Skin epidermis (tissue), 12 donors: Measurements from ENCODE around the gene YLPM1.
"Not testable (repeated sequence)": the region's sequence is repeated elsewhere in the genome, so short reads cannot be mapped to it uniquely, and the experiment has no call there.

Experiments used
- H3K27ac ChIP-seq, 21 experiments: fragments of 200-600 bp; sonication (generic) in 11 of 21; one replicate each; pipeline ENCODE4 v1.5.0; 2020; ENCODE audit warnings: mild to moderate bottlenecking in 3 of 21, inconsistent platforms in 2 of 21, moderate library complexity in 2 of 21
- H3K4me3 ChIP-seq, 7 experiments: fragments of 200-600 bp; sonication (generic) in 2 of 7; one replicate each; pipeline ENCODE4 v1.5.0; 2020; ENCODE audit warnings: inconsistent platforms in 2 of 7, mild to moderate bottlenecking in 2 of 7, moderate library complexity in 1 of 7

Gene YLPM1, protein sequence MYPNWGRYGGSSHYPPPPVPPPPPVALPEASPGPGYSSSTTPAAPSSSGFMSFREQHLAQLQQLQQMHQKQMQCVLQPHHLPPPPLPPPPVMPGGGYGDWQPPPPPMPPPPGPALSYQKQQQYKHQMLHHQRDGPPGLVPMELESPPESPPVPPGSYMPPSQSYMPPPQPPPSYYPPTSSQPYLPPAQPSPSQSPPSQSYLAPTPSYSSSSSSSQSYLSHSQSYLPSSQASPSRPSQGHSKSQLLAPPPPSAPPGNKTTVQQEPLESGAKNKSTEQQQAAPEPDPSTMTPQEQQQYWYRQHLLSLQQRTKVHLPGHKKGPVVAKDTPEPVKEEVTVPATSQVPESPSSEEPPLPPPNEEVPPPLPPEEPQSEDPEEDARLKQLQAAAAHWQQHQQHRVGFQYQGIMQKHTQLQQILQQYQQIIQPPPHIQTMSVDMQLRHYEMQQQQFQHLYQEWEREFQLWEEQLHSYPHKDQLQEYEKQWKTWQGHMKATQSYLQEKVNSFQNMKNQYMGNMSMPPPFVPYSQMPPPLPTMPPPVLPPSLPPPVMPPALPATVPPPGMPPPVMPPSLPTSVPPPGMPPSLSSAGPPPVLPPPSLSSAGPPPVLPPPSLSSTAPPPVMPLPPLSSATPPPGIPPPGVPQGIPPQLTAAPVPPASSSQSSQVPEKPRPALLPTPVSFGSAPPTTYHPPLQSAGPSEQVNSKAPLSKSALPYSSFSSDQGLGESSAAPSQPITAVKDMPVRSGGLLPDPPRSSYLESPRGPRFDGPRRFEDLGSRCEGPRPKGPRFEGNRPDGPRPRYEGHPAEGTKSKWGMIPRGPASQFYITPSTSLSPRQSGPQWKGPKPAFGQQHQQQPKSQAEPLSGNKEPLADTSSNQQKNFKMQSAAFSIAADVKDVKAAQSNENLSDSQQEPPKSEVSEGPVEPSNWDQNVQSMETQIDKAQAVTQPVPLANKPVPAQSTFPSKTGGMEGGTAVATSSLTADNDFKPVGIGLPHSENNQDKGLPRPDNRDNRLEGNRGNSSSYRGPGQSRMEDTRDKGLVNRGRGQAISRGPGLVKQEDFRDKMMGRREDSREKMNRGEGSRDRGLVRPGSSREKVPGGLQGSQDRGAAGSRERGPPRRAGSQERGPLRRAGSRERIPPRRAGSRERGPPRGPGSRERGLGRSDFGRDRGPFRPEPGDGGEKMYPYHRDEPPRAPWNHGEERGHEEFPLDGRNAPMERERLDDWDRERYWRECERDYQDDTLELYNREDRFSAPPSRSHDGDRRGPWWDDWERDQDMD (N-terminal part only)

DNA sequence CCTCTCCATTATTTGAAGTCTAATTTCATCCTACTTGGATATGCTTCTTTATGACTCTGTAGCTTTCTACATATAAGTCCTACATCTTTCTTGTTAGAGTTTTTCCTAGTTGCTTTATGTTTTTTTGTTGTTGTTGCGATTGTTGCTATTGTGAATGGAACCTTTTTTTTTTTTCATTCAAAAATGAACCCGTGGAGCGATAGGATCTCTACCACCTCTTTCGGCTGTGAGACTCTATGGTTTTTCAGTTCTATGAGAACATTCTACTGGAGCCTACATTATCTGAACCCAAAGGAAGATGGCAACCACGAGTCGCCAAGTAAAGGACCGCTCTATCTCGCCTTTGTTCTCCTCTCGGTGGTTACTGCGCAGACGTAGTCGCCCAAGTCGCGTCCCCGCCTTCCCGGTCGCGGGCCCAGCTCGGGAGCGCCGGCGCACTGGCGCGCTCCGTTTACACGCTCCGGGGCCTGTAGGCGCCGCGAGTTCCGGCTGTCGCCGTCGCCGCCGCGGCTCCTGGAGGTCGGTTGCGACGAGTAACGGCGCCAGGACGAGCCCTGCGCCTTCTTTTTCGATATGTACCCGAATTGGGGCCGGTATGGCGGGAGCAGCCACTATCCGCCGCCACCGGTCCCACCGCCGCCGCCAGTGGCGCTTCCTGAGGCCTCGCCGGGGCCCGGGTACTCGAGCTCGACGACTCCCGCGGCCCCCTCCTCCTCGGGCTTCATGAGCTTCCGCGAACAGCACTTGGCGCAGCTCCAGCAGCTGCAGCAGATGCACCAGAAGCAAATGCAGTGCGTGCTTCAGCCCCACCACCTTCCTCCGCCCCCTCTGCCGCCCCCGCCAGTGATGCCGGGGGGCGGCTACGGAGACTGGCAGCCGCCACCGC lies at the start of gene YLPM1:
Gene YLPM1, plus strand, starts transcription at position 400 of the 886 bp plus-strand sequence. Its CDS starts 174 bp downstream, at position 574.
- peak within 1 kb of the TSS; percentile 85 to 99 (median 96) for H3K27ac ChIP-seq
- peak within 1 kb of the TSS; percentile 53 to 99 (median 84) for H3K4me3 ChIP-seq

DNA sequence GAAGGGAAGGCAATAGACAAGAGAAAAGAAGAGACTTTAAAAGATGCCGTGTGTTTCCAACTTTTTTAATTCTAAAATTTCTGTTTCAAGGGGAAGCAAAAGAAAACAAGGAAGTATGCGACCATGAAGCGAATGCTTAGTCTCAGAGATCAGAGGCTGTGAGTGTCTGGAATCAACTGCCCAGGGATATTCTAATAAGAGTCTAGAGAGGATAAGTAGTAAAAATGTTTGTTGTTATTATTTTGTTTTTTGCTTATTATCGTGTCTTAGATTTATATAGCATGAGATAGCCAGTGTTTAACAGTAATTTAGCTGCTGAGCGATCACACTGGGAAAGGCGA lies 49.8 kb upstream of the YLPM1 start:
- peak overlapping the region; percentile 61 to 98 (median 83) for H3K4me3 ChIP-seq
- peak overlapping the region in 19 of 21 experiments; percentile 65 to 95 (median 90) for H3K27ac ChIP-seq

DNA sequence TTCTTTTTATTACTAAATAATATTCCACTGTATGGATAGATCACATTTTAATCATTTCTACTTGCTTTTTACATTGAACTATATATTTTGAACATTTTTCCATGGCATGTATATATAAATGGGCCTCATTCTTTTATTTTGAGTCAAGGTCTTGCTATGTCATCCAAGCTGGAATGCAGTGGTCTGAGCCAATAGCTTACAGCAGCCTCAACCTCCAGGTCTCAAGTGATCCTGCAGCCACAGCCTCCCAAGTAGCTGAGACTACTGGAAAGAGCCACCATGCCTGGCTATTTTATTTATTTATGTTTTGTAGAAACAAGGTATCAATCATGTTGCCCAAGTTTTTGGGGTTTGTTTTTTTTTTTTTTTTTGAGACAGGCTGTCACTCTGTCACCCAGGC lies 42.6 kb upstream of the YLPM1 start:
- no peak overlapping the region for H3K27ac ChIP-seq
- H3K4me3 ChIP-seq = no peak overlapping the region

DNA sequence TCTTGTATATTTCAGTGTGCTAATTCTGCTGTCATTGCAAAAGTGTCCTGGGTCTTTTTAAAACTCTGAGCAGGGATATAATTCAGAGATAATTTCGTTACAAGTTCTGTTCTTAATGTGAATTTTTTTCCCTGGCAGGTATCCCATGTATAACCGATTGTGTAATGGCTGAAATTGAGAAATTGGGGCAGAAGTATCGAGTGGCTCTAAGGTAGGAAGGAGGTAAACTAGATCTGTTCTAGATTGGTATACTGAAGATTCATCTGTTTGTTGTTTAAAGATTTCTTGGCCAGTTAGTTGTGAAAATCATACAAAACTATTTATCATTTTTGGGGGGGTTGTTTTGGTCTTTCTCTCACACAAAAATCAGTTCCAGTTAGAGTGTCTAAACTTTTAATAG lies 40.0 kb upstream of the YLPM1 start:
- Histone ChIP-seq H3K4me3 (no peak overlapping the region), H3K27ac (no peak overlapping the region)

DNA sequence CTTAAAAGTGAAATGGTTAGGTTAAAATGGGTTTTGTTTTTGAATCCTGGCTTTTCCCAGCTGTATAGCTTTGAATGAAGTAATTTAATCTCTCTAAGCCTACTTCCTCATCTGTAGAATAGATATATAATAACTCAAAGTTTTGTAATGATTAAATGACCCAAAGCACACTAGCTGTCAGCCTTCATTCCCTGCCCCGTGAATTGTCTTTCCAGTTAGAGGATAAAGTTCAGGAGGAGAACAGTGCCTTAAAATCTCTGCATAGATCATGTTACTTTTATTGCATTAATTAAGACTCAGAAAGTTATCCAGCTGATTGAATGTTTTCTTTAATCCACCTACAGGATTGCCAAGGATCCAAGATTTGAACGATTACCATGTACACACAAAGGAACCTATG lies 30.7 kb upstream of the YLPM1 start:
- no peak overlapping the region for H3K4me3 ChIP-seq
- no peak overlapping the region for H3K27ac ChIP-seq

DNA sequence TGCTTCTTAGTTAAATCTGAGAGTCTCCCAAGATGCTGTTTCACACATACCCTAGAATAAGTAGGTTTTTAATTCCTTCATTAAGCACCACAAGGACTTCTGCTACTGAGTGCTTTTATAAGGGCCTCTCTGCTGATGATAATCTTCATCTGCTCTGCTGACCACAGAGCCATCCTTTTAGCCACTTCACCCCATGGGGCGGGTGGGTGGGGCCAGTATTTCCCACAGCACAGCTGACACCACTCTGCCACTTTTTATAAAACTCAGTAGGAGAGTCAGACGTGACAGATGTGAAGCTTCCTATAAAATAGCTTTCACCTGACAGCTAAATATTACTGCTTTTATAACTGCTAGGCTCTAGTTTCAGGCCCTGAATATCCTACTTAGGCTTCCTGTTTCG lies 29.9 kb upstream of the YLPM1 start:
- no peak overlapping the region for H3K4me3 ChIP-seq
- no peak overlapping the region for H3K27ac ChIP-seq

DNA sequence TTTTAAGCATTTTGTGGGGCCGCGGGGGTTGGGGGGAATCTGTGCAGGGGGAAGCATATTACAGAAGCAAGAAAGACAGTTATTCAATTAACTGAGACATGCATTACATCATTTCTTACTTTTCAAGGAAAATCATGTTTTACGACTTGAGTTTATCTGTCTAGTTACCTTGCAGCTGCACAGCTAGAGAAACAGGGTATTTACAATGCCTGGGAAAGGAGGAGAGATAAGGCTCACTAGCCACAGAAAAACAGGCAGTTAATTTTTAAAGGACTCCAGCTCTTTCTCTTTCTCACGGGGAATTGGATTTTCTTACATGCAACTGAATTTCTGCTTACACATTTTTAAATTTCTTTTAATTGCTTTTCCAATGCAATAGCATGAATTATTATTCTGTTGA lies 28.0 kb upstream of the YLPM1 start:
- H3K27ac ChIP-seq = no peak overlapping the region
- no peak overlapping the region for H3K4me3 ChIP-seq

DNA sequence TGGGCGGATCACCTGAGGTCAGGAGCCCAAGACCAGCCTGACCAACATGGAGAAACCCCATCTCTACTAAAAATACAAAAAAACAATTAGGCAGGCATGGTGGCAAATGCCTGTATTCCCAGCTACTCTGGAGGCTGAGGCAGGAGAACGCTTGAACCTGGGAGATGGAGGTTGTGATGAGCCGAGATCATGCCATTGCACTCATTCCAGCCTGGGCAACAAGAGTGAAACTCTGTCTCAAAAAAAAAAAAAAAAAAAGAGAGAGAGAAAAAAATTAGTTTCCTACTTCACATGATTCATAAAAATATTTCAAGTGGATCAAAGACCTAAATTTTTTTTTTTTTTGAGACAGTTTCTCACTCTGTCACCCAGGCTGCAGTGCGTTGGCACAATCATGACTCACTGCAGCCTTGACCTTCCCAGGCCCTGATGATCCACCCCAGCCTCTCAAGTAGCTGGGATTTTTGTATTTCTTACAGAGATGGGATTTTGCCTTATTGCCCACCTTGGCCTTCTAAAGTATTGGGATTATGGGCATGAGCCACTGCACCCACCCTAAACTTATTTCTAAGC lies 25.3 kb upstream of the YLPM1 start:
- H3K27ac ChIP-seq = no peak overlapping the region
- H3K4me3 ChIP-seq = no peak overlapping the region

DNA sequence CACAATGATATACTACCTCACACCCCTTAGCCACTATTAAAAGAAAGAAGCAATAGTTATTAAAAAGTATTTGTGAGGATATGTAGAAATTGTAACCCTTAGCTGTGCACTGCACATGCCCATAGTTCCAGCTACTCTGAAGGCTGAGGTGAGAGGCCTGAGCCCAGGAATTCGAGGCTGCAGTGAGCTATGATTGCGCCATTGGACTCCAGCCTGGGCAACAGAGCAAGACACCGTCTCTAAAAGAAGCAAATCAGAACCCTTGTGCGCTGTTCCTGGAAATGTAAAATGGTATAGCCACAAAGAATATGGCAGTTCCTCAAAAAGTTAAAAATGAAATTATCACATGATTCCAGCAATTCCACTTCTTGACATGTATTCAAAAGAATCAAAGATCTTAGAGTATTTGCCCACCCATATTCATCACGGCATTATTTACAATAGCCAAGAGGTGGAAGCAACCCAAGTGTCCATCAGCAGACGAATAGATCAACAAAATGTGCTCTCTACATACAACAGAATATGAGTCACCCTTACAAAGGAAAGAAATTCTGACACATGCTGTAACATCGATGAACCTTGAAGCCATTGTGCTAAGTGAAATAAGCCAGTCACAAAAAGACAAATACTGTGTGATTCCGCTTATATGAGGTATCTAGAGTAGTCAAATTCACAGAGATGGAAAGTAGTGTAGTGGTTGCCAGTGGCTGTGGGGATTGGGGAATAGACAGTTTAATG lies 23.7 kb upstream of the YLPM1 start:
- no peak overlapping the region for H3K27ac ChIP-seq
- H3K4me3 ChIP-seq = no peak overlapping the region

DNA sequence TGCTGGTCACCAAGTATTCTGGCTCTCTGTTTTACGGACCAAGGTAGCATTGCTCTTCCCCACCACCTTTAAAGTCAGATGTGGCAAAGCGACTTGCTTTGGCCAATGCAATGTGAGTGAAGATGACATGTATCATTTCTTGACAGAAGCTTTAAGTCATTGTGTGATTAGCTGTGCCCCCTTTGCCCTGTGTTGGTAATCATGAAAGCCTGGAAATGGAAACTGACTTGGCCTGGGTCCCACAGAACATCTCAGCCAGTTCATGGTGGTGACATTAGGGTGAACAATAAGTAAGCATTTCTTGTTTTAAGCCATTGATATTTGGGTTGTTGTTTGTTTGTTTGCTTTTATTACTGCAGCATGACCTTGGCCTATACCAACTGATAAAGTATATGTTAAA lies 15.9 kb upstream of the YLPM1 start:
- H3K4me3 ChIP-seq = no peak overlapping the region
- no peak overlapping the region for H3K27ac ChIP-seq

DNA sequence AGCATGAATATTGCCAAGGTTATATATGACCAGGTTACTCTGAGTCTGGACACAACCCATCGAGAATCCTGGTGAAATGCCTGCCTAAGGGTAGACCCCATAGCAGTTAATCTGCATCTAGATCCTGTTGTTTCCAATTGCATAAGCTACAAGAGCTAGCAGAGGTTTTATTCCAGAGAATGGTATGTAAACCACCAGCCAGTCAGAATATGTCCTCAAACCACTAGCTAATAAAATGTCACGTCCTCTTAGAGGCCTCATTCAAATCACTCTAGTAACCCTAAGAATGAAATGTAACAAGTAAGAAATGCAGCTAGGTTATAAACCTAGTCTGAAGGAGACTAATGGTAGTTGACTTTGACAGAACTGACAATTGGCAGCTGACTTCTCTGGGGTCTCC lies 9.0 kb upstream of the YLPM1 start:
- no peak overlapping the region for H3K4me3 ChIP-seq
- no peak overlapping the region for H3K27ac ChIP-seq

DNA sequence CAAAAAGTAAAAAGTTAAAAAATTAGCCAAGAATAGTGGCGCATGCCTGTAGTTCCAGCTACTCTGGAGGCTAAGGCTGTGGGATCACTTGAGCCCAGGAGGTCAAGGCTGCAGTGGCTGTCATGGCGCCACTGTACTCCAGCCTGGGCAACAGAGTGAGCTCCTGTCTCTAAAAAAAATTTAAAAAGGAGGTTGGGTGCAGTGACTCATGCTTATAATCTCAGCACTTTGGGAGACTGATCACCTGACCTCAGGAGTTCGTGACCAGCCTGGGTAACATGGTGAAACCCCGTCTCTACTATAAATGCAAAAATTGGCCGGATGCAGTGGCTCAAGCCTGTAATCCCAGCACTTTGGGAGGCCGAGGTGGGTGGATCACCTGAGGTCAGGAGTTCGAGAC lies 8.2 kb upstream of the YLPM1 start:
- H3K27ac ChIP-seq = no peak overlapping the region
- H3K4me3 ChIP-seq = no peak overlapping the region

DNA sequence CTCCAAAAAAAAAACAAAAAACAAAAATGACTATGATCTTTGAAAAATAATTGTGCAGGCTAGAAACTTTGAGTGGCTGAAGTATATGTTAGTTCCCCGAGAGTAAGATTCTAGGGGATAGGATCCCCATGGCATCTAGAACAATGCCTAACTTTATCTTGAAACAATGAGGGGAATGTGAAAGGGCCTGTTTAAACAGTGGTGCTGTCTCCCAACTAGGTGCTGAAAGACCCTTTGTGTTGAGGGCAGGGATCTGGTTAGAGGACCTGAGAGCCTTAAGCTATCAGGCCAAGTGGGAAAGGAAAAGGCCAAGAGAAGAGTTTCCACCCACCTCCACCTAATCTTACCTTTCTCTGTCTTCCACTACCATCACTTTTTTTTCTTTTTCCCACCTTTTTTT lies 6.8 kb upstream of the YLPM1 start:
- no peak overlapping the region for H3K4me3 ChIP-seq
- H3K27ac ChIP-seq = no peak overlapping the region

DNA sequence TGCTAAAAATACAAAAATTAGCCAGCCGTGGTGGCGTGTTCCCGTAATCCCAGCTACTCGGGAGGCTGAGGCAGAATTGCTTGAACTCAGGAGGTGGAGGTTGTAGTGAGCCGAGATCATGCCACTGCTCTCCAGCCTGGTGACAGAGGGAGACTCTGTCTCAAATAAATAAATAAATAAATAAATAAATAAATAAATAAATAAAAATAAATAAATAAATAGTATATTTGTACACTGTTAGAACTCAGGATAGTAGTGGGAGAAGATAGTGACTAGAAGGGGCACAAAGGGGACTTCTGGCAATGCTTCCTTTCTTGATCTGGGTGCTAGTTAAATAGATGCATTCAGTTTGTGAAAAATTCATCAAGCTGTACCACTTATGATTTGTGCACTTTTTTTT lies 4.6 kb upstream of the YLPM1 start:
- H3K4me3 ChIP-seq = not testable (repeated sequence)

DNA sequence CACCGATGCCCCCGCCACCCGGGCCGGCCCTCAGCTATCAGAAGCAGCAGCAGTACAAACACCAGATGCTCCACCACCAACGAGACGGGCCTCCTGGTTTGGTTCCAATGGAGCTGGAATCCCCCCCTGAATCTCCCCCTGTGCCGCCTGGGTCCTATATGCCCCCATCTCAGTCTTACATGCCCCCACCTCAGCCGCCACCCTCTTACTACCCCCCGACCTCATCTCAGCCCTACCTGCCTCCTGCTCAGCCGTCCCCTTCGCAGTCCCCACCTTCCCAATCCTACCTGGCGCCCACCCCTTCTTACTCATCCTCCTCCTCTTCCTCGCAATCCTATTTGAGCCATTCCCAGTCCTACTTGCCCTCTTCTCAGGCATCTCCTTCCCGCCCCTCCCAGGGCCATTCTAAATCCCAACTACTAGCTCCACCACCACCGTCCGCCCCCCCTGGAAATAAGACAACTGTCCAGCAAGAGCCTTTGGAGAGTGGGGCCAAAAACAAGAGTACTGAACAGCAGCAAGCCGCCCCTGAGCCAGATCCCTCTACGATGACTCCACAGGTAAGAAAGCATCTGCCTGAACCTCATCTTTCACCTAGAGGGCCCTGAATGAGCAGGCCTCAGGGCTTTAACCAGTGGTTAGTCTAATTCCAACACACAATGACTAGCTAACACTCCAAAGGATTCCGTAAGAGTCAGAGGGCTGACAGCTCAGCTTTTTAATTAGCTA lies 851 bp downstream of the YLPM1 start:
- peak overlapping the region; percentile 85 to 99 (median 96) for H3K27ac ChIP-seq
- peak overlapping the region; percentile 53 to 99 (median 84) for H3K4me3 ChIP-seq

More for the DNA sequence above, 4.6 kb upstream of the YLPM1 start:
- H3K27ac ChIP-seq = not testable (repeated sequence)

DNA sequence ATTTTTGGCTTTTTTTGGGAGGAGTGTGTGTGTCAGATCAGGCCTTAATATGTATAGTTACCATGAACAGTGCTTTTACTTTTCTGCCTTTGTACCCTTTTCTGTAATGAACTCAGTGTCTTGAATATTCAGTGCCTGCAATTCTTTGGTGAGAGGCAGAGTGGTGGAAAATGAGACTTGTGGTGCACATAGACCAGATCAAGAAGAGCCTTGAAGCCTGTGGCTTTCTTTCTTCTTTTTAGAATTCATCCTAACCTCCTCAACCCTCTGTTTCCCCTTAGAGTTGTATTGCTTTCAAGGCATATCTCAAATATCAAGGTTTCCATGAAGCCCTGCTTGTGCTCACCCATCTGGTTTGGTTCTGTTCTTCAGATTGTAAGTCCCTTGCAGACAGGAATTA lies 2.6 kb downstream of the YLPM1 start:
- no peak overlapping the region for H3K27ac ChIP-seq

DNA sequence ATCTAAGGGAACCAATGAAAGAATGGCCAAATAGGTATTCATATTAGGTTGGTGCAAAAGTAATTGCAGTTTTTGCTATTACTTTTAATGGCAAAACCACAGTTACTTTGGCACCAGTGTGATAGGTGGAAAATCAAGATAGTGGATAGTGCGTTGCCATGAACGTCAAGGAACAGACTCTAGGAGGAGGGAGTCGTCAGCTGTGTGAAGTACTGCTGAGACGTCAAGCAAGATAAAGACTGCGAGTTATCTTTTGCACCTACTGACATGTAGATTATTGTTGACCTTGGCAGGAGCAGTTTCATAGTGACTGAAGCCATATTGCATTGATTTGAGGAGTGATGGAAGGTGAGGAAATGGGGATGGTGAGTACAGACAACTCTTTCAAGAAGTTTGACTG lies 8.3 kb downstream of the YLPM1 start:
- Histone ChIP-seq H3K27ac (no peak overlapping the region), H3K4me3 (no peak overlapping the region)

More for the DNA sequence above, 2.6 kb downstream of the YLPM1 start:
- H3K4me3 ChIP-seq = peak overlapping the region in 1 of 7 experiments; percentile 84
